Neuron (in vitro differentiated cells): ENCODE measurements around the gene SHISAL1.
"Not testable (repeated sequence)": the region's sequence is repeated elsewhere in the genome, so short reads cannot be mapped to it uniquely, and the experiment has no call there.

Experiments used
- H2AFZ ChIP-seq: one replicate; pipeline ENCODE4 v1.6.1; 2013; ENCODE audit warnings: low read depth, mild to moderate bottlenecking, inconsistent platforms, low read length, moderate library complexity
- H3K27me3 ChIP-seq: one replicate; pipeline ENCODE4 v1.6.1; 2013; ENCODE audit warnings: low read length; ENCODE audit not compliant: insufficient read depth
- H3K36me3 ChIP-seq: one replicate; pipeline ENCODE4 v1.6.1; 2013; ENCODE audit warnings: low read length; ENCODE audit not compliant: insufficient read depth
- H3K4me1 ChIP-seq: one replicate; pipeline ENCODE4 v1.6.1; 2013; ENCODE audit warnings: low read length; ENCODE audit not compliant: insufficient read depth
- H3K4me3 ChIP-seq: 2 replicates; pipeline ENCODE4 v1.5.1; 2013; ENCODE audit warnings: mild to moderate bottlenecking, low read length, moderate library complexity
- H3K9me3 ChIP-seq: one replicate; pipeline ENCODE4 v1.6.1; 2013; ENCODE audit warnings: low read length

The SHISAL1 gene

GRCh38 chr22:44245438-44245837 is 67.3 kb downstream of the SHISAL1 start:
- no peak overlapping the region for H3K4me3 ChIP-seq
- H3K4me1 ChIP-seq: no peaks in the 10 kb centered on the region
- no peaks in the 10 kb centered on the region for H3K36me3 ChIP-seq
- H3K27me3 ChIP-seq: no peaks in the 10 kb centered on the region
- H2AFZ ChIP-seq: no peak overlapping the region
- H3K9me3 ChIP-seq: peaks cover 8% of the 10 kb centered on the region

DNA sequence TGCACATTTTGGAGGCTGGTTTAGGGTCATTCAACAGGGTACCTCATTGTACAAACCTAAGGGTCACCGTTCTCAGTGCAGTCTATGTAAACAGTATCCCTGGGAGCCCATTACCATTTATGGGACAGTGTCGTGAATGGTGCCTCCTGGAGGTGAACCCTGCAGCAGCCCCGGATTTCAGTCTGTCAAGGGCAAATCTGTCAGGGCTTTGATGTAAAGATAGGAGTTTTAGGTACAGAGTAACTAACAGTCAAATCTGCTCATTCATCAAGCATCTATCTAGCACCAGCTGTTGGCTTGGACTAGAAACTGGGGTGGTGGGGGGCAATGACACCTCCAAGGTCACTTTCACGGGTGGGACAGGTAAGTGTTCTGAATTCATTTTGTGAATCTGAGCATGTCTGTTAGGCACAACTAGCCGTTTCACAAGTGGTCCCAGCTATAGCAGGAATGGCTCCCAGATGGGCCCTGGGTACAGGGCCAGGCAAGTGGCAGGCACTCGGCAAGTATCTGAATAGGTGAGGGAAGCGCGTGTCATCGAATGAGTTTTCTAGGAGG is 68.4 kb downstream of the SHISAL1 start:
- Histone ChIP-seq H3K9me3 (peaks cover 5% of the 10 kb centered on the region), H2AFZ (no peak overlapping the region), H3K4me1 (no peaks in the 10 kb centered on the region), H3K4me3 (no peak overlapping the region), H3K27me3 (no peaks in the 10 kb centered on the region), H3K36me3 (no peaks in the 10 kb centered on the region)

GRCh38 chr22:44243761-44244160 is 69.0 kb downstream of the SHISAL1 start:
- no peaks in the 10 kb centered on the region for H3K4me1 ChIP-seq
- H3K9me3 ChIP-seq: peaks cover 3% of the 10 kb centered on the region
- H3K27me3 ChIP-seq: no peaks in the 10 kb centered on the region
- H3K36me3 ChIP-seq: no peaks in the 10 kb centered on the region
- H3K4me3 ChIP-seq: no peak overlapping the region
- no peak overlapping the region for H2AFZ ChIP-seq

- H3K9me3 ChIP-seq: no peaks in the 10 kb centered on the region
- H3K27me3 ChIP-seq: no peaks in the 10 kb centered on the region
- no peak overlapping the region for H2AFZ ChIP-seq
- no peaks in the 10 kb centered on the region for H3K36me3 ChIP-seq
- no peak overlapping the region for H3K4me3 ChIP-seq
- no peaks in the 10 kb centered on the region for H3K4me1 ChIP-seq
These were observed 69.6 kb downstream of the SHISAL1 start for GRCh38 chr22:44242946-44243724.

- not testable (repeated sequence) for H3K9me3 ChIP-seq, H3K4me3 ChIP-seq, H3K27me3 ChIP-seq, H3K4me1 ChIP-seq, H2AFZ ChIP-seq, H3K36me3 ChIP-seq
These were observed 71.6 kb downstream of the SHISAL1 start for GRCh38 chr22:44241121-44241520.

DNA sequence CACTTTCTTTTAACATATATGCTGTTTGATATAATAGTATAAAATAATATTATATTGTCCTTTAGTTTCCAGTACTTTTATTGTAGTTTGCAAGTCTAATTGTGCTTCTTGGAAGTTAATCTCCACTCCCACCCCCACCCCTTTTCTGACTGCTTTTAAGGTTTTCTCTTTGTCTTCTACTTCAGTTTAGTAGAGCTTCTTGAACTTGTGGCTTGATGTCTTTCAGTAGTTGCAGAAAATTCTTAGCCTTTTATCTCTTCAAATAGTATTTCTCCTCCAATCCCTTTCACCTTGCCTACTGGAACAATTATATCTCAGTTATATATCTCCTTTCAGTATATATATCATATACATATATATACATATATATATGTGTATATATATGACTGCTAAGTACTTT is 75.5 kb downstream of the SHISAL1 start:
- H3K9me3 ChIP-seq: no peaks in the 10 kb centered on the region
- no peaks in the 10 kb centered on the region for H3K27me3 ChIP-seq
- H3K36me3 ChIP-seq: no peaks in the 10 kb centered on the region
- no peak overlapping the region for H3K4me3 ChIP-seq
- H2AFZ ChIP-seq: no peak overlapping the region
- no peaks in the 10 kb centered on the region for H3K4me1 ChIP-seq

GRCh38 chr22:44234372-44234771 is 78.4 kb downstream of the SHISAL1 start:
- not testable (repeated sequence) for H3K4me3 ChIP-seq, H3K27me3 ChIP-seq

DNA sequence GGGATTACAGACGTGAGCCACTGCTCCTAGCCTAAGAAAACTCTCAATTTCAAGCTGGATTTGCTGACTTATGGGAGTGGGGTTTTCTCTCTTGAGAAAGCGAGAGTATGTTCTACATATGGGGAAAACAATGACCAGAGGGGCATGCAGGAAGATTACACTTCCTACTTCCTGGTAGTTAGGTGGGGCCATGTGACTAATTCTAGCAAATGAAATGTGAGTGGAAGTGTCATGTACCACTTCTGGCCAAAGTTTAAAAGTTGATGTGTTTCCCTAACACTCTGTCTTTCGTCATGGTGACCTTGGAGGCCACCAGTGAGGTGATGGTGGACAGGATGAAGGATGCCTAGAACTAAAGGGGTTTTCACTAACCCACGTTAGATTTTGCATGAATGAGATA is 81.5 kb downstream of the SHISAL1 start:
- H3K4me3 ChIP-seq: no peak overlapping the region
- H3K9me3 ChIP-seq: peaks cover 4% of the 10 kb centered on the region
- no peaks in the 10 kb centered on the region for H3K36me3 ChIP-seq
- H3K27me3 ChIP-seq: no peaks in the 10 kb centered on the region
- H3K4me1 ChIP-seq: no peaks in the 10 kb centered on the region
- H2AFZ ChIP-seq: no peak overlapping the region

More at GRCh38 chr22:44234372-44234771, 78.4 kb downstream of the SHISAL1 start:
- not testable (repeated sequence) for H2AFZ ChIP-seq, H3K4me1 ChIP-seq, H3K9me3 ChIP-seq, H3K36me3 ChIP-seq

GRCh38 chr22:44229809-44230208 is 82.9 kb downstream of the SHISAL1 start:
- peaks cover 4% of the 10 kb centered on the region for H3K9me3 ChIP-seq
- no peak overlapping the region for H2AFZ ChIP-seq

GRCh38 chr22:44229331-44229730 is 83.4 kb downstream of the SHISAL1 start:
- Histone ChIP-seq H3K9me3 (peaks cover 4% of the 10 kb centered on the region), H2AFZ (no peak overlapping the region), H3K36me3 (no peaks in the 10 kb centered on the region), H3K27me3 (no peaks in the 10 kb centered on the region), H3K4me3 (no peak overlapping the region), H3K4me1 (no peaks in the 10 kb centered on the region)

More at GRCh38 chr22:44229809-44230208, 82.9 kb downstream of the SHISAL1 start:
- H3K36me3 ChIP-seq: no peaks in the 10 kb centered on the region
- H3K27me3 ChIP-seq: no peaks in the 10 kb centered on the region
- no peak overlapping the region for H3K4me3 ChIP-seq
- H3K4me1 ChIP-seq: no peaks in the 10 kb centered on the region

GRCh38 chr22:44225812-44226211 is 86.9 kb downstream of the SHISAL1 start:
- no peaks in the 10 kb centered on the region for H3K27me3 ChIP-seq
- peaks cover 3% of the 10 kb centered on the region for H3K4me1 ChIP-seq
- H3K9me3 ChIP-seq: peaks cover 4% of the 10 kb centered on the region
- H3K4me3 ChIP-seq: no peak overlapping the region
- H3K36me3 ChIP-seq: no peaks in the 10 kb centered on the region
- no peak overlapping the region for H2AFZ ChIP-seq

DNA sequence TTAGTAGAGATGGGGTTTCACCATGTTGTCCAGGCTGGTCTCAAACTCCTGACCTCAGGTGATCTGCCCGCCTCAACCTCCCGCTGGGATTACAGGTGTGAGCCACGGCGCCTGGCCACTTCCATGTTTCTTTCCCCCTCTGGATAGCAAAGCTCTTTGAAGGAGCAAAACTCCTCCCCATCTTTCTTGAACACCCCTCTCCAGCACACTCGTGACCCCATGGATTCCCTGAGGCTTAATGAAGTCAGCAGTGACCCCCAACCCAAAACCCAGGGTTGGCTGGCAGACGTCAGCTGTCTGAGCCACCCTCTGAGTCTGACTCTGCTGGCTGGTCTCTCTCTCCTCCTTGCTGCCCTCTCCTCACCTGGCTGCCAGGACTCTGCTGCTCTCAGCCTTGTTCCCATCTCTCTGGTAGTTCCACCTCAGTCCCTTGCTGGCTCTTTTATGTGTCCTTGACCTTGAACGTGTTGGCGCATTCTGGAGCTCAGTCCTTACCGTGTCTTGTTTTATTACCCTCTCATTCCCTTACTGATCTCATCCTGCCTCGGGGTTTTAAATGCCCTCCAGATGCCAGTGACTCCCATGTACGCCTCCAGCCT is 87.6 kb downstream of the SHISAL1 start:
- peaks cover 4% of the 10 kb centered on the region for H3K9me3 ChIP-seq
- H3K4me1 ChIP-seq: peaks cover 3% of the 10 kb centered on the region
- no peak overlapping the region for H3K4me3 ChIP-seq
- H3K36me3 ChIP-seq: no peaks in the 10 kb centered on the region
- H3K27me3 ChIP-seq: no peaks in the 10 kb centered on the region
- H2AFZ ChIP-seq: no peak overlapping the region

DNA sequence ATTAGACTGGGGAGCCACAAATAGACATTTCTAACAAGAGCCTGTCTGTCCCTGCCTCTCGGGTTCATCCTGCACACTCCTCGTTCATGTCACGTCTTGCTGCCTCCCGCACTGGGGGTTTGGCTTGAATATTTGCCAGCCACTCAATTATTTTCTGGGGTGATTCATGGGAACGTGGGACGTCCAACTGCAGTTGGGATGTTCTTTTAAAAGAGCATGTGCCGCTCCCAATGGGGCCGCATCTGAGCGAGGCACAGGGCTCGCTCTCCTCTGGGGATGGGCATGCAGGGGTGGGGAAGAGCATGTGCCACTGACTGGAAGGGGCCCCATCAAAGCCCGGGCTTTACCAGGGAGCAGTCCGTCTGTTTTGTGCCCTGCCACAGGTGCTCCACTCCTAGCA is 88.6 kb downstream of the SHISAL1 start:
- Histone ChIP-seq H3K4me1 (peaks cover 3% of the 10 kb centered on the region), H3K9me3 (peaks cover 2% of the 10 kb centered on the region), H3K36me3 (no peaks in the 10 kb centered on the region), H3K4me3 (no peak overlapping the region), H3K27me3 (no peaks in the 10 kb centered on the region), H2AFZ (no peak overlapping the region)
